ENCODE measurements around the gene SH3GL3. TPM values are rescaled to one million over a fixed set of nuclear protein-coding genes. Genes with fewer than 3 reads are reported as not detected.

The SH3GL3 gene
- total RNA-seq, 1 experiment from 2014 or later, result not detected

DNA sequence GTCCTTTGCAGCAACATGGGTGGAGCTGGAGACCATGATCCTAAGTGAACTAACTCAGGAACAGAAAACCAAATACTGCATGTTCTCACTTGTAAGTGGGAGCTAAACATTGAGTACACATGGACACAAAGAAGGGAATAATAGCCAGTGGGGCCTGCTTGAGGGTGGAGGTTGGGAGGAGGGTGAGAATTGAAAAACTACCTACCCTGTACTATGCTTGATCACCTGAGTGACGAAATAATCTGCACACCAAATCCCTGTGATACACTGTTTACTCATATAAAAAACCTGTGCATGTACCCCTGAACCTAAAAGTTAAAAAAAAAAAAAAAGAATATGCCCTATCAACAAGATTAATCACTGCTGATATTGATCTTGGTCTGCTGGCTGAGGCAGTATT, 148.1 kb downstream of the SH3GL3 start:
- in situ Hi-C loops (cut with HindIII; ENCODE audit: low pct_unique_long_range_greater_than_20kb, low sequenced_read_pairs) (no loop called here), intact Hi-C loops (cut with micrococcal nuclease; ENCODE audit: unreplicated experiment) (no loop called here)
- Histone ChIP-seq H3K4me3 (ENCODE audit: low read depth in 2 of 2, low read length in 2 of 2) (no peak overlapping the region), H3K27ac (ENCODE audit: low read length) (no peak overlapping the region), H3K9me3 (ENCODE audit: control insufficient read depth, insufficient read depth, low read depth, low read length) (no peaks in the 10 kb centered on the region), H3K27me3 (ENCODE audit: control insufficient read depth, insufficient read depth, low read length) (no peaks in the 10 kb centered on the region), H3K36me3 (ENCODE audit: control insufficient read depth, insufficient read depth, low read length) (no peaks in the 10 kb centered on the region), H3K4me1 (ENCODE audit: control insufficient read depth, insufficient read depth, low read length) (no peaks in the 10 kb centered on the region)
- no peak for DNase-seq (ENCODE audit: low read depth, low spot score)
- BruUV-seq (replicated peaks), result no TSS peak
- no peak for ATAC-seq
- TF ChIP-seq, protein P1, sequence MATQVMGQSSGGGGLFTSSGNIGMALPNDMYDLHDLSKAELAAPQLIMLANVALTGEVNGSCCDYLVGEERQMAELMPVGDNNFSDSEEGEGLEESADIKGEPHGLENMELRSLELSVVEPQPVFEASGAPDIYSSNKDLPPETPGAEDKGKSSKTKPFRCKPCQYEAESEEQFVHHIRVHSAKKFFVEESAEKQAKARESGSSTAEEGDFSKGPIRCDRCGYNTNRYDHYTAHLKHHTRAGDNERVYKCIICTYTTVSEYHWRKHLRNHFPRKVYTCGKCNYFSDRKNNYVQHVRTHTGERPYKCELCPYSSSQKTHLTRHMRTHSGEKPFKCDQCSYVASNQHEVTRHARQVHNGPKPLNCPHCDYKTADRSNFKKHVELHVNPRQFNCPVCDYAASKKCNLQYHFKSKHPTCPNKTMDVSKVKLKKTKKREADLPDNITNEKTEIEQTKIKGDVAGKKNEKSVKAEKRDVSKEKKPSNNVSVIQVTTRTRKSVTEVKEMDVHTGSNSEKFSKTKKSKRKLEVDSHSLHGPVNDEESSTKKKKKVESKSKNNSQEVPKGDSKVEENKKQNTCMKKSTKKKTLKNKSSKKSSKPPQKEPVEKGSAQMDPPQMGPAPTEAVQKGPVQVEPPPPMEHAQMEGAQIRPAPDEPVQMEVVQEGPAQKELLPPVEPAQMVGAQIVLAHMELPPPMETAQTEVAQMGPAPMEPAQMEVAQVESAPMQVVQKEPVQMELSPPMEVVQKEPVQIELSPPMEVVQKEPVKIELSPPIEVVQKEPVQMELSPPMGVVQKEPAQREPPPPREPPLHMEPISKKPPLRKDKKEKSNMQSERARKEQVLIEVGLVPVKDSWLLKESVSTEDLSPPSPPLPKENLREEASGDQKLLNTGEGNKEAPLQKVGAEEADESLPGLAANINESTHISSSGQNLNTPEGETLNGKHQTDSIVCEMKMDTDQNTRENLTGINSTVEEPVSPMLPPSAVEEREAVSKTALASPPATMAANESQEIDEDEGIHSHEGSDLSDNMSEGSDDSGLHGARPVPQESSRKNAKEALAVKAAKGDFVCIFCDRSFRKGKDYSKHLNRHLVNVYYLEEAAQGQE (IDR thresholded peaks at IDR 0.05; ENCODE audit: insufficient read depth in 1 of 2, low read depth in 2 of 2, low read length in 1 of 2), result no peak
- TF ChIP-seq, protein P2, sequence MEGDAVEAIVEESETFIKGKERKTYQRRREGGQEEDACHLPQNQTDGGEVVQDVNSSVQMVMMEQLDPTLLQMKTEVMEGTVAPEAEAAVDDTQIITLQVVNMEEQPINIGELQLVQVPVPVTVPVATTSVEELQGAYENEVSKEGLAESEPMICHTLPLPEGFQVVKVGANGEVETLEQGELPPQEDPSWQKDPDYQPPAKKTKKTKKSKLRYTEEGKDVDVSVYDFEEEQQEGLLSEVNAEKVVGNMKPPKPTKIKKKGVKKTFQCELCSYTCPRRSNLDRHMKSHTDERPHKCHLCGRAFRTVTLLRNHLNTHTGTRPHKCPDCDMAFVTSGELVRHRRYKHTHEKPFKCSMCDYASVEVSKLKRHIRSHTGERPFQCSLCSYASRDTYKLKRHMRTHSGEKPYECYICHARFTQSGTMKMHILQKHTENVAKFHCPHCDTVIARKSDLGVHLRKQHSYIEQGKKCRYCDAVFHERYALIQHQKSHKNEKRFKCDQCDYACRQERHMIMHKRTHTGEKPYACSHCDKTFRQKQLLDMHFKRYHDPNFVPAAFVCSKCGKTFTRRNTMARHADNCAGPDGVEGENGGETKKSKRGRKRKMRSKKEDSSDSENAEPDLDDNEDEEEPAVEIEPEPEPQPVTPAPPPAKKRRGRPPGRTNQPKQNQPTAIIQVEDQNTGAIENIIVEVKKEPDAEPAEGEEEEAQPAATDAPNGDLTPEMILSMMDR (IDR thresholded peaks at IDR 0.05), result no peak
- TF ChIP-seq POLR2AphosphoS5 (IDR thresholded peaks at IDR 0.05; ENCODE audit: low read depth, low read length) (no peak), TCF7L2 (IDR thresholded peaks at IDR 0.05; ENCODE audit: low read depth, low read length) (no peak), SIN3A (IDR thresholded peaks at IDR 0.05; ENCODE audit: borderline replicate concordance, insufficient read depth, low read depth, low read length) (no peak)
- POLR2A ChIA-PET, result no interaction called here
- CTCF ChIA-PET, result interaction anchor here (0.6 kb wide), 1 partner anchor 92 kb away, joined by 3 read pairs; no protein-coding TSS in a partner anchor

DNA sequence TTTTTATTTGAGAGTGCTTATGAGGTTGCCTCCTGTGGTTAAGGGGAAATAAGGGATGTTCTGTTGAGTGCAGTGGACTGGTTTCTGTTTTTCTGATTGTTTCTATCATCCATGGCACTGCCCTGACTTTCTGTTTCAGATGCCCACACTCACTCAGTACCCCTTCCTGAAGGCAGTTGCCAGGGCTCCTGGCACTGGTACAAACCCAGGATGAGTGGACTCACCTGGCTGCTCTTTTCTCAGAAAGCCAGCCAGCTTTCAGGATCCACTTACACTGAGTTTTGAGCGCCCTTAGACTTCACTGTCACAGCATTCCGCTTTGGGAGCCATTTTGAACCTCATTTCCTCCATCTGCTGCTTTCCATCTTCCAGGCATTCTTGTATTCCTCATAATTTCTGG, 150.9 kb downstream of the SH3GL3 start:
- no peak overlapping the region for H3K4me3 ChIP-seq (ENCODE audit: low read depth in 2 of 2, low read length in 2 of 2)
- intact Hi-C loops (cut with micrococcal nuclease; ENCODE audit: unreplicated experiment) (no loop called here), in situ Hi-C loops (cut with HindIII; ENCODE audit: low pct_unique_long_range_greater_than_20kb, low sequenced_read_pairs) (no loop called here)
- H3K9me3 ChIP-seq (ENCODE audit: control insufficient read depth, insufficient read depth, low read depth, low read length), result no peaks in the 10 kb centered on the region
- H3K36me3 ChIP-seq (ENCODE audit: control insufficient read depth, insufficient read depth, low read length), result no peaks in the 10 kb centered on the region
- ATAC-seq (no peak), DNase-seq (ENCODE audit: low read depth, low spot score) (no peak)
- ChIA-PET CTCF (no interaction called here), POLR2A (no interaction called here)
- no peaks in the 10 kb centered on the region for H3K27me3 ChIP-seq (ENCODE audit: control insufficient read depth, insufficient read depth, low read length)
- H3K4me1 ChIP-seq (ENCODE audit: control insufficient read depth, insufficient read depth, low read length), result no peaks in the 10 kb centered on the region
- BruUV-seq (replicated peaks), result no TSS peak
- H3K27ac ChIP-seq (ENCODE audit: low read length), result no peak overlapping the region
- TF ChIP-seq, protein P2 (IDR thresholded peaks at IDR 0.05), result no peak
- TF ChIP-seq SIN3A (IDR thresholded peaks at IDR 0.05; ENCODE audit: borderline replicate concordance, insufficient read depth, low read depth, low read length) (no peak), TCF7L2 (IDR thresholded peaks at IDR 0.05; ENCODE audit: low read depth, low read length) (no peak)
